Heart right ventricle (tissue), 16 donors: Measurements from ENCODE around the gene ING5. TPM values are rescaled to one million over a fixed set of nuclear protein-coding genes. Genes with fewer than 3 reads are reported as not detected.

Source experiments
- ATAC-seq, 8 donors: fragments of 200-7000 bp; cut with Tn5 transposase; one replicate each; pipeline ENCODE4 v1.9.1; 2020; ENCODE audit warnings: mild to moderate bottlenecking in 8 of 8, moderate library complexity in 8 of 8, moderate number of reproducible peaks in 1 of 8
- DNase-seq, 2 donors: peaks; one replicate each; pipeline ENCODE4 v3.0.0-alpha.2; 2020
- H3K27ac ChIP-seq, 10 donors: fragments of 200-600 bp; sonication (generic) in 2 of 10; one replicate each; pipeline versions ENCODE4 v1.5.0 to v1.8.0; 2020 to 2022; ENCODE audit warnings: mild to moderate bottlenecking in 3 of 10
- H3K27me3 ChIP-seq, 7 donors: fragments of 200-600 bp; one replicate each; pipeline ENCODE4 v1.8.0; 2021 to 2022; ENCODE audit warnings: mild to moderate bottlenecking in 2 of 7
- H3K36me3 ChIP-seq, 9 donors: fragments of 200-600 bp; sonication (generic) in 1 of 9; one replicate each; pipeline versions ENCODE4 v1.5.0 to v1.8.0; 2020 to 2022; ENCODE audit warnings: mild to moderate bottlenecking in 2 of 9
- H3K4me1 ChIP-seq, 9 donors: fragments of 200-600 bp; sonication (generic) in 1 of 9; one replicate each; pipeline versions ENCODE4 v1.5.0 to v1.8.0; 2020 to 2022; ENCODE audit warnings: mild to moderate bottlenecking in 4 of 9
- H3K4me3 ChIP-seq, 10 donors: fragments of 200-600 bp; sonication (generic) in 2 of 10; one replicate each; pipeline versions ENCODE4 v1.5.0 to v1.8.0; 2020 to 2022; ENCODE audit warnings: mild to moderate bottlenecking in 7 of 10, moderate library complexity in 2 of 10
- H3K9me3 ChIP-seq, 11 donors: fragments of 200-600 bp in 10 of 11; sonication (generic) in 2 of 11; one replicate each; pipeline versions ENCODE4 v1.5.0 to v1.8.0; 2013 to 2022; ENCODE audit warnings: mild to moderate bottlenecking in 2 of 11, control low read depth in 1 of 11, moderate library complexity in 1 of 11
- WGBS, 2 donors: extraction: QIAGEN DNeasy Blood & Tissue Kit; methylation state at CpG; one replicate each; pipeline ENCODE4 v1.1.7; 2013; ENCODE audit warnings: inconsistent platforms in 1 of 2; 5-methylcytosine and 5-hydroxymethylcytosine counted together
- intact Hi-C, 10 donors: fragments of 100-400 bp; cut with DNase I; formaldehyde crosslinking; loops; one replicate each; pipeline versions ENCODE4 v1.11.1 to v1.14.2; 2022
- polyA plus RNA-seq, 2 donors: library from polyadenylated mRNA; stranded (reverse); fragments of 200-250 nt; gene quantifications; one replicate each; pipeline ENCODE4 v1.2.3, GENCODE V29; 2013
- total RNA-seq, 10 donors: library from RNA; stranded (reverse); fragmentation: NEBNext Ultra II Directional in 3 of 10; extraction: Animal tissue kit (Norgen Biotek cat#: 25700) in 3 of 10; gene quantifications; one replicate each; pipeline versions ENCODE4 v1.2.1 to v1.2.4, GENCODE V29; 2021 to 2023
- TF ChIP-seq, protein P1 (sequence below), 9 donors: fragments of 200-600 bp; sonication (generic) in 2 of 9; IDR thresholded peaks; one replicate each; pipeline versions ENCODE4 v1.5.0 to v1.8.0; 2021 to 2022; ENCODE audit warnings: antibody characterized with exemption in 9 of 9, mild to moderate bottlenecking in 5 of 9, moderate library complexity in 1 of 9
- donor health status: Arrhythmogenic right ventricular cardiomyopathy.
- donor health status: ischemic (EF 13 %, LVEDD 7.1; RV severe dilation, severe dysfunction).
- donor health status: healthy with polysubstance abuse.
- donor health status: DM: no; HTN: yes; CAD: no.
- donor health status: DM: no; HTN: no; CAD: no.
- donor health status: ischemic (EF 25% LVEDD 6.9; RV normal size, moderate dysfunction).
- donor health status: ischemic (EF 25% LVEDD 5.7; RV mildly dilated, moderate dysfunction).
- donor health status: healthy.
- donor health status: DM: yes; HTN: yes; CAD: no.
- donor health status: Ischemic cardiomyopathy.
- donor health status: ischemic (EF 35%, LVEDD 5.7; RV mildly dilated, moderate dysfunction).
- donor health status: nonischemic (EF 11% LVEDD 7.7; RV severe dilation, severe dysfunction).
- donor health status: DM: yes; HTN: yes; CAD: no.
- donor health status: PGD.
- donor health status: ischemic (EF 29% LVEDD 5.4; RV normal size, mild dysfunction).
- donor health status: nonischemic (EF 23%, LVEDD 6.1; RV moderate dilation, normal function).

The ING5 gene
- total and polyA plus RNA-seq, 12 donors: 10.4 to 49.9 (median 17.5) TPM

GRCh38 chr2:241750076-241750840 is 48.4 kb downstream of the ING5 start:
- DNase-seq (no peak), ATAC-seq (peak in 3 of 8 donors; percentile 7 to 43 (median 26))
- peaks cover 0 to 6% (median 0%) of the 10 kb centered on the region in 11 donors for H3K9me3 ChIP-seq
- intact Hi-C loops: no loop called here
- H3K27ac ChIP-seq: peak overlapping the region in 2 of 10 donors; percentile 5 to 51
- TF ChIP-seq, protein P1, sequence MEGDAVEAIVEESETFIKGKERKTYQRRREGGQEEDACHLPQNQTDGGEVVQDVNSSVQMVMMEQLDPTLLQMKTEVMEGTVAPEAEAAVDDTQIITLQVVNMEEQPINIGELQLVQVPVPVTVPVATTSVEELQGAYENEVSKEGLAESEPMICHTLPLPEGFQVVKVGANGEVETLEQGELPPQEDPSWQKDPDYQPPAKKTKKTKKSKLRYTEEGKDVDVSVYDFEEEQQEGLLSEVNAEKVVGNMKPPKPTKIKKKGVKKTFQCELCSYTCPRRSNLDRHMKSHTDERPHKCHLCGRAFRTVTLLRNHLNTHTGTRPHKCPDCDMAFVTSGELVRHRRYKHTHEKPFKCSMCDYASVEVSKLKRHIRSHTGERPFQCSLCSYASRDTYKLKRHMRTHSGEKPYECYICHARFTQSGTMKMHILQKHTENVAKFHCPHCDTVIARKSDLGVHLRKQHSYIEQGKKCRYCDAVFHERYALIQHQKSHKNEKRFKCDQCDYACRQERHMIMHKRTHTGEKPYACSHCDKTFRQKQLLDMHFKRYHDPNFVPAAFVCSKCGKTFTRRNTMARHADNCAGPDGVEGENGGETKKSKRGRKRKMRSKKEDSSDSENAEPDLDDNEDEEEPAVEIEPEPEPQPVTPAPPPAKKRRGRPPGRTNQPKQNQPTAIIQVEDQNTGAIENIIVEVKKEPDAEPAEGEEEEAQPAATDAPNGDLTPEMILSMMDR (IDR thresholded peaks at IDR 0.05): no peak
- 56 to 60% methylated on average over 22 of the region's 22 CpGs for WGBS, 2 donors
- no peak overlapping the region for H3K4me3 ChIP-seq
- no peaks in the 10 kb centered on the region for H3K27me3 ChIP-seq
- peaks cover 0 to 63% (median 14%) of the 10 kb centered on the region in 9 donors for H3K36me3 ChIP-seq
- peaks cover 0 to 17% (median 5%) of the 10 kb centered on the region in 9 donors for H3K4me1 ChIP-seq

GRCh38 chr2:241751152-241751551 is 49.3 kb downstream of the ING5 start:
- H3K27ac ChIP-seq: no peak overlapping the region
- H3K36me3 ChIP-seq: peaks cover 0 to 62% (median 14%) of the 10 kb centered on the region in 9 donors
- H3K4me3 ChIP-seq: no peak overlapping the region
- 84 to 95% methylated on average over 15 of the region's 15 CpGs for WGBS, 2 donors
- H3K27me3 ChIP-seq: no peaks in the 10 kb centered on the region
- H3K9me3 ChIP-seq: peaks cover 0 to 6% (median 0%) of the 10 kb centered on the region in 11 donors
- no peak for ATAC-seq
- TF ChIP-seq, protein P1 (IDR thresholded peaks at IDR 0.05): no peak
- DNase-seq: no peak
- H3K4me1 ChIP-seq: peaks cover 0 to 17% (median 5%) of the 10 kb centered on the region in 9 donors
- intact Hi-C loops: no loop called here

DNA sequence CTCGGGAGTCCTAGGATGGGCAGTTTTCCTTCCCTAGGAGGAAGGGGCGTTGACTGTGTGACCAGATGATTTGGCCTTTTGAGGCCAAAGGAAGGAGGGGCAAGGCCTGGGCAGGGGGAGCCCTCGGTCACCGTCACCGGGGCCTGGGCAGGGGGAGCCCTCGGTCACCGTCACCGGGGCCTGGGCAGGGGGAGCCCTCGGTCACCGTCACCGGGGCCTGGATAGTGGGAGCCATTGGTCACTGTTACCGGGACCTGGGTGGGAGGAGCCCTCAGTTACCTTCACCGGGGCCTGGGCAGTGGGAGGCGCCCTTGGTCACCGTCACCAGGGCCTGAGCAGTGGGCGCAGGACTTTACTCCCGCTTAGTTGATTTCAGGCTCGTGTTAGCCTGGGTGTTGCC is 49.9 kb downstream of the ING5 start:
- 93 to 96% methylated on average over 18 of the region's 18 CpGs for WGBS, 2 donors

DNA sequence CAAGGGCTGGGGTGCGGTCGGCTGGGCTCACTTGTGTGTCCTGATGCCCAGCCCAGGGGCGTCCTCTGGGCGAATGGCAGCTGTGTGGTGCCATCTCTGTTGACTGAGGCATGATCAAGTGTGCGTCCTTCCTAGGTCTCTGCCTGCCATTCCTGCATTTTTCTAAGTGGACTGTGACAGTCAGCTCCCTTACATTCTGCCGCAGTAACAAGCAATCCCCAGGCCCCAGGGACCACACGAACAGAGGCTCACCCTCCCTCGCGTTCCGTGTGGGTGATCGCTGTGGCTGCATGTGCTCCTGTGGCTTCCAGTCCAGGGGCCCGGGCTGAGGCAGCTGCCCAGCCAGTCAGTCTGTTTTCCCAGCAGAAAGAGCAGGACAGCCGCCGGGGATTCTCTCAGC is 50.4 kb downstream of the ING5 start:
- peaks cover 0 to 68% (median 14%) of the 10 kb centered on the region in 9 donors for H3K36me3 ChIP-seq
- no peaks in the 10 kb centered on the region for H3K27me3 ChIP-seq
- no peak for DNase-seq
- peaks cover 0 to under 1% (median 0%) of the 10 kb centered on the region in 11 donors for H3K9me3 ChIP-seq
- no peak for ATAC-seq
- whole genome bisulfite sequencing, 2 donors: 97 to 99% methylated on average over 14 of the region's 14 CpGs
- no peak overlapping the region for H3K27ac ChIP-seq
- intact Hi-C loops: no loop called here
- no peak overlapping the region for H3K4me3 ChIP-seq
- TF ChIP-seq, protein P1 (IDR thresholded peaks at IDR 0.05): no peak
- H3K4me1 ChIP-seq: peaks cover 0 to 17% (median 5%) of the 10 kb centered on the region in 9 donors

More for the DNA sequence above, 49.9 kb downstream of the ING5 start:
- H3K27ac ChIP-seq: no peak overlapping the region
- H3K4me1 ChIP-seq: peaks cover 0 to 17% (median 5%) of the 10 kb centered on the region in 9 donors
- peaks cover 0 to 63% (median 14%) of the 10 kb centered on the region in 9 donors for H3K36me3 ChIP-seq
- no peaks in the 10 kb centered on the region for H3K27me3 ChIP-seq
- intact Hi-C loops: no loop called here
- ATAC-seq (no peak), DNase-seq (no peak)
- no peak overlapping the region for H3K4me3 ChIP-seq
- H3K9me3 ChIP-seq: peaks cover 0 to 5% (median 0%) of the 10 kb centered on the region in 11 donors
- TF ChIP-seq, protein P1 (IDR thresholded peaks at IDR 0.05): no peak
